Osteoblast (primary cell): Measurements from ENCODE around the gene TMPRSS4. TPM values are rescaled to one million over a fixed set of nuclear protein-coding genes. Genes with fewer than 3 reads are reported as not detected.

Source experiments
- DNase-seq: peaks from one replicate; pipeline ENCODE4 v3.0.0; 2011; ENCODE audit warnings: low spot score, mixed read lengths; ENCODE audit not compliant: insufficient read length; ENCODE audit errors: missing footprints
- H2AFZ ChIP-seq: 2 replicates; pipeline ENCODE4 v1.6.0; 2011; ENCODE audit warnings: mild to moderate bottlenecking, low read length
- H3K27ac ChIP-seq: 2 replicates; pipeline ENCODE4 v1.5.1; 2011; ENCODE audit warnings: mild to moderate bottlenecking, low read depth, low read length, moderate library complexity
- H3K27me3 ChIP-seq: 2 replicates; pipeline ENCODE4 v1.6.0; 2012; ENCODE audit warnings: mild to moderate bottlenecking, control low read depth, inconsistent platforms, low read length, moderate library complexity; ENCODE audit not compliant: insufficient read depth
- H3K36me3 ChIP-seq: 2 replicates; pipeline ENCODE4 v1.5.1; 2011; ENCODE audit warnings: mild to moderate bottlenecking, low read length, control low read depth, moderate library complexity; ENCODE audit not compliant: insufficient read depth
- H3K4me1 ChIP-seq: 2 replicates; pipeline ENCODE4 v1.5.1; 2011; ENCODE audit warnings: mild to moderate bottlenecking, low read length, control low read depth, moderate library complexity; ENCODE audit not compliant: insufficient read depth
- H3K4me2 ChIP-seq: 2 replicates; pipeline ENCODE4 v1.6.0; 2011; ENCODE audit warnings: mild to moderate bottlenecking, low read length; ENCODE audit not compliant: insufficient read depth
- H3K4me3 ChIP-seq: fragments of 200-600 bp; sonication (generic); 3 replicates; pipeline ENCODE4 v1.5.1; 2012; ENCODE audit warnings: mild to moderate bottlenecking, low read length, inconsistent platforms; ENCODE audit not compliant: insufficient read depth
- H3K79me2 ChIP-seq: 2 replicates; pipeline ENCODE4 v1.6.0; 2012; ENCODE audit warnings: mild to moderate bottlenecking, low read length, control low read depth, inconsistent platforms; ENCODE audit not compliant: insufficient read depth
- H3K9me3 ChIP-seq: 2 replicates; pipeline ENCODE4 v1.5.1; 2011; ENCODE audit warnings: low read depth, low read length, control low read depth
- H4K20me1 ChIP-seq: 2 replicates; pipeline ENCODE4 v1.6.0; 2012; ENCODE audit warnings: mild to moderate bottlenecking, low read length, control low read depth; ENCODE audit not compliant: insufficient read depth
- total RNA-seq: library from RNA; depleted of rRNA; stranded (reverse); fragments of >200 nt; gene quantifications from 2 replicates; pipeline ENCODE4 v1.2.3, GENCODE V29; 2012
- TF ChIP-seq, protein P1 (sequence below): IDR thresholded peaks from 2 replicates; pipeline ENCODE4 v1.5.1; 2011; ENCODE audit warnings: mild to moderate bottlenecking, low read depth, low read length, moderate library complexity; ENCODE audit errors: extremely low read depth

The TMPRSS4 gene
- total RNA-seq, 1 donor, result not detected

DNA sequence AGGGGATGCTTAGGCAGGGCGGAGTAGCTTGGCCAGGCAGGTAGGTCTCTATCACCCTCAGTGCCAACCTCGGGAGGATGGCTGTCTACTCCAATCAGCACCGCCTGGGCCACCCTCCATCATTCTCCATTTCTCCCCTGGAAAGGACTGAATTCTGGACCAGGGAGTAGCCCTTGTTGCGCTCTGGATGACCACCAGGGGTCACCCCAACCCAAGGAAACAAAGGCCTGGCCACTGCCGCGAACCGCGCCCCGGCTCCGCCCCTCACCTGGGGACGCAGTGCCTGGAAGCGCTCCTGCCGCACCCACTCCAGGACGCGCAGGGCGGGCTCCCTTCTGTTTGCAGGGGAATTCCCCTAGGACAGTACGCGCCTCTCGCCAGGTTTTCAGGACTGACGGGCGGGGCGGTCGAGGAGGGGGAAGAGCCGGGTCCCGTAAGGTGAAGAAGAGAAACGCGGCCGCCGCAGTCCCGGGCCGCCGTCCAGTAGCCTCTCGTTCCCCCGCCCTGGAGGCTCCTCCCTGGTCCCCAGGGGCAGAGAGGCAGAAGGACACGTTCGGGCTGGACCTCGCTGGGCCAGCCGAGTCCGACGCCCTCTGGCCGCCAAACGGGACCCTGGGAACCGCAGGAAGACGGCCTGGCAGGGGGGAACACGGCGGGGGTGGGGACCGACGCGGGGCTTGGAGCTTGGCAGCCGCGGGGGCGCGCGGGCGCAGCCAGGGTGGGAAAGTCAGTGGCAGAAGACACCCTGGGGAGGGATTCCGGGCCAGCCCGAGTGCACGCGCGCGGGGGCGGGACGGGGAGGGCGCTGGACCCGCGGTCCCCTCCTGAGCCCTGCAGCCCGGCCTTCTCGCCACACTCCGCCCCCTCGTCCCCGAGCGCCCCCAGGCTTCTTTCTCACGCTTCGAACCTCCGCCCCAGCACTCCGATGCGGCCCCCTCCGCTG lies 68.7 kb downstream of the TMPRSS4 start:
- TF ChIP-seq, protein P1, sequence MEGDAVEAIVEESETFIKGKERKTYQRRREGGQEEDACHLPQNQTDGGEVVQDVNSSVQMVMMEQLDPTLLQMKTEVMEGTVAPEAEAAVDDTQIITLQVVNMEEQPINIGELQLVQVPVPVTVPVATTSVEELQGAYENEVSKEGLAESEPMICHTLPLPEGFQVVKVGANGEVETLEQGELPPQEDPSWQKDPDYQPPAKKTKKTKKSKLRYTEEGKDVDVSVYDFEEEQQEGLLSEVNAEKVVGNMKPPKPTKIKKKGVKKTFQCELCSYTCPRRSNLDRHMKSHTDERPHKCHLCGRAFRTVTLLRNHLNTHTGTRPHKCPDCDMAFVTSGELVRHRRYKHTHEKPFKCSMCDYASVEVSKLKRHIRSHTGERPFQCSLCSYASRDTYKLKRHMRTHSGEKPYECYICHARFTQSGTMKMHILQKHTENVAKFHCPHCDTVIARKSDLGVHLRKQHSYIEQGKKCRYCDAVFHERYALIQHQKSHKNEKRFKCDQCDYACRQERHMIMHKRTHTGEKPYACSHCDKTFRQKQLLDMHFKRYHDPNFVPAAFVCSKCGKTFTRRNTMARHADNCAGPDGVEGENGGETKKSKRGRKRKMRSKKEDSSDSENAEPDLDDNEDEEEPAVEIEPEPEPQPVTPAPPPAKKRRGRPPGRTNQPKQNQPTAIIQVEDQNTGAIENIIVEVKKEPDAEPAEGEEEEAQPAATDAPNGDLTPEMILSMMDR, result peak; percentile 77
- Histone ChIP-seq H2AFZ (peak overlapping the region; percentile 72), H3K79me2 (no peaks in the 10 kb centered on the region), H4K20me1 (no peaks in the 10 kb centered on the region), H3K4me3 (peak overlapping the region; percentile 64), H3K27ac (no peak overlapping the region), H3K4me1 (no peaks in the 10 kb centered on the region), H3K36me3 (no peaks in the 10 kb centered on the region), H3K4me2 (peak overlapping the region; percentile 77), H3K9me3 (no peaks in the 10 kb centered on the region), H3K27me3 (peaks cover 37% of the 10 kb centered on the region)
- DNase-seq, result peak; percentile 98

DNA sequence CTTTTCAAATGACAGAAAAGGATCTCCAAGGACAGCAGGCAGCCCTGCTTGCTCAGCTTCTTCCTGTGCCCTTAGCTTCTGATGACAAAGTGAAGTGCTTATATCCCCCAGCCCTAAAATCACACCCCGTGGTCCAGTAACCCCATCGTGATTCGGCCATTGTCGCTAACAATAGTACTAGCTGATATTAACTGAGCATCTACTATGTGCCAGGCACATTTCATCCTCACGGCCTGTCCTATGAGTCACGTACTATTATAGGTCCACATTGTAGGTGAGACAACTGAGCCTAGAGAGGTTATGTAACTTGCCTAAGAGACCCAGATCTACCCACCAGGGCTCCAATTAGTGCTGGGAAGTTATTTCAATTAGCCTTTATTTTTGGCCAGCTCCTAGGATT lies 69.7 kb downstream of the TMPRSS4 start:
- peak; percentile 25 for DNase-seq
- no peaks in the 10 kb centered on the region for H3K36me3 ChIP-seq
- H3K4me3 ChIP-seq, result no peak overlapping the region
- H3K9me3 ChIP-seq, result no peaks in the 10 kb centered on the region
- H2AFZ ChIP-seq, result no peak overlapping the region
- no peaks in the 10 kb centered on the region for H3K4me1 ChIP-seq
- TF ChIP-seq, protein P1, result no peak
- H3K27ac ChIP-seq, result no peak overlapping the region
- no peaks in the 10 kb centered on the region for H4K20me1 ChIP-seq
- H3K4me2 ChIP-seq, result no peak overlapping the region
- no peaks in the 10 kb centered on the region for H3K79me2 ChIP-seq
- peaks cover 47% of the 10 kb centered on the region for H3K27me3 ChIP-seq

DNA sequence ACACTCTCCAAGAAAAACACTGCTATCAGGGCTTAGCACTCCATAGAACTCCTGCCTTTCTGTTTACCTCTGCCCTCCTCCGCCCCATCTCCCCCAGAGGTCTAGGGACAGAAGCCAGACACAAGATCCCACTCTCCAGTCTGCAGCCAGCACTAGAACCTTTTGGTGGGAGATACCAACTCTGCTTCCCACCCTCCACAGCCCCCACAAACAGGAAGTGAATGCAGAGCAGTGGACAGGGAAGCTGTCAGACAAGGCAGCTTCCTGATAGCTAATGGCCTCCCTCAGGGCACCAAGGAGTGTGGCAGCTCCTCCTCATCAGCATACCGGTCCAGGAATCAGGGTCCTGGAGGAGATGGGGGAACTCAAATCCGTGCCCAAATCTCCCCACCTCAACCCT lies 70.6 kb downstream of the TMPRSS4 start:
- Histone ChIP-seq H3K27me3 (peaks cover 56% of the 10 kb centered on the region), H4K20me1 (no peaks in the 10 kb centered on the region), H2AFZ (no peak overlapping the region), H3K4me3 (no peak overlapping the region), H3K4me1 (no peaks in the 10 kb centered on the region), H3K27ac (no peak overlapping the region), H3K9me3 (no peaks in the 10 kb centered on the region), H3K36me3 (no peaks in the 10 kb centered on the region), H3K4me2 (no peak overlapping the region), H3K79me2 (no peaks in the 10 kb centered on the region)
- peak; percentile 90 for DNase-seq
- TF ChIP-seq, protein P1, result no peak

DNA sequence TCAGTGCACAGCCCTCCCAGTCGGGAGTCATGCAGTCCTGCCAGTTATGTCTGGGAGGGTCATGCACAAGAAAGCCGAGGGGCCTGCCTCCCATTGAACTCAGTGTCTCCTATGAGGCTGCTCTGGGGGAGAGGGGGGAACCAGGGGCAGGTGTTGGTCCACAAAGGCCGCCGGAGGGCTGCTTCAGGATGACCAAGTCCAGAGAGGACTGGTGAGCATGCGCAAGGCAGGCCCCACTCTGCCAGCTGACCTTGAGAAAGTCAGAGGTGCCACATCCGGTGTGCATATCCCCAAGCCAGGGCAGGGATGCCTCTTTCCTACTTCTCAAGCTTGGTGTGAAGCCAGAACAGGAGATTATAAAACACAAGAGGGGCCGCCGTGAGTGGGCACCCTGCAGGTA lies 71.4 kb downstream of the TMPRSS4 start:
- H2AFZ ChIP-seq, result no peak overlapping the region
- H3K27ac ChIP-seq, result no peak overlapping the region
- DNase-seq, result peak; percentile 73
- H3K79me2 ChIP-seq, result no peaks in the 10 kb centered on the region
- H3K9me3 ChIP-seq, result no peaks in the 10 kb centered on the region
- no peak overlapping the region for H3K4me2 ChIP-seq
- H3K36me3 ChIP-seq, result no peaks in the 10 kb centered on the region
- TF ChIP-seq, protein P1, result no peak
- no peak overlapping the region for H3K4me3 ChIP-seq
- no peaks in the 10 kb centered on the region for H4K20me1 ChIP-seq
- H3K27me3 ChIP-seq, result peaks cover 64% of the 10 kb centered on the region
- no peaks in the 10 kb centered on the region for H3K4me1 ChIP-seq
